DND-41 (cell line): ENCODE measurements around the gene RAC2.

Experiments
- CTCF ChIP-seq: IDR thresholded peaks from 2 replicates; pipeline ENCODE4 v1.5.1; 2012; ENCODE audit warnings: borderline replicate concordance, low read length, moderate library complexity, mild to moderate bottlenecking; ENCODE audit not compliant: poor library complexity, severe bottlenecking; ENCODE audit errors: extremely low read depth
- EZH2 ChIP-seq: IDR thresholded peaks from 3 replicates; pipeline ENCODE4 v1.6.1; 2012; ENCODE audit warnings: borderline replicate concordance, low read depth, mild to moderate bottlenecking, moderate library complexity, low read length, inconsistent platforms; ENCODE audit not compliant: severe bottlenecking

DNA sequence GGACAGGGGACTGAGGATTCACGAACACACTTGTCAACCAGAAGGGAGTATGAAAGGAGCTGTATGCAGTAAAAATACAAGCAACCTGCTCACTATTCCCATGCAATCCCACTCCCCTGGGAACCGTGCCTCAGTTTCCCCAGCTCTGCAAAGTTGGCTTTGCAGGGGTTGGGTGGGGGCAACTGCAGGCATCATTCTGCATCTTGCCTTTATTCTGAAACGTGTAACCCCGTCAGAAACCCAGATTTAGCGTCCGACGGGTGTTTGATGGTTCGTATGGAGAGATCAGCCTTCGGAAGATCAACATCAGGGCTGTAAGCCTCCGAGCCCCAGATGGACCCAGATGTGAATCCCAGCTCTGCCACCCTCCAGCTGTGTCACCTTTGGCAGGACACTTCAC is 41.9 kb upstream of the RAC2 start:
- TF ChIP-seq CTCF: no peak
- TF ChIP-seq EZH2: no peak
